Activated CD8-positive, alpha-beta T cell treated with anti-CD3 and anti-CD28 coated beads for 36 hours (primary cell): ENCODE measurements around the gene PLA2G15. TPM values are rescaled to one million over a fixed set of nuclear protein-coding genes. Genes with fewer than 3 reads are reported as not detected.
A peak's percentile ranks its signal among the peaks of the same experiment; 100 is the strongest.

Experiments used
- ATAC-seq: fragments of 200-7000 bp; cut with Tn5 transposase; one replicate; pipeline ENCODE4 v1.10.0; 2021; ENCODE audit warnings: mild to moderate bottlenecking, moderate library complexity
- CTCF ChIA-PET: fragments of 350-600 bp; sonication (Branson Sonifier 250); formaldehyde crosslinking; loops from one replicate; lab custom pipeline; 2021; ENCODE audit warnings: antibody characterized with exemption; lab: Charles Lee
- POLR2A ChIA-PET: fragments of 350-600 bp; sonication (Branson Sonifier 250); formaldehyde crosslinking; loops from one replicate; lab custom pipeline; 2021; ENCODE audit warnings: antibody characterized with exemption; lab: Charles Lee
- DNase-seq: peaks from one replicate; pipeline ENCODE4 v3.0.0-alpha.2; 2020
- H3K27ac Mint-ChIP-seq: one replicate; pipeline ENCODE4 v1.8.0; 2021; ENCODE audit warnings: mild to moderate bottlenecking, mixed read lengths
- H3K27me3 Mint-ChIP-seq: one replicate; pipeline ENCODE4 v1.8.0; 2021; ENCODE audit warnings: mixed read lengths
- H3K36me3 Mint-ChIP-seq: one replicate; pipeline ENCODE4 v1.8.0; 2021; ENCODE audit warnings: low read depth, mixed read lengths
- H3K4me1 Mint-ChIP-seq: one replicate; pipeline ENCODE4 v1.8.0; 2021; ENCODE audit warnings: low read depth, mixed read lengths
- H3K4me3 Mint-ChIP-seq: one replicate; pipeline ENCODE4 v1.8.0; 2021; ENCODE audit warnings: mild to moderate bottlenecking, moderate library complexity, mixed read lengths
- H3K9me3 Mint-ChIP-seq: one replicate; pipeline ENCODE4 v1.8.0; 2021; ENCODE audit warnings: mixed read lengths
- CTCF ChIP-seq: fragments of 200-600 bp; IDR thresholded peaks from one replicate; pipeline ENCODE4 v1.8.0; 2022; ENCODE audit warnings: antibody characterized with exemption, mild to moderate bottlenecking
- intact Hi-C: fragments of 100-400 bp; cut with micrococcal nuclease; formaldehyde crosslinking; loops from one replicate; pipeline ENCODE4 v1.10.0; 2022
- total RNA-seq, 2 experiments: library from RNA; stranded (reverse); gene quantifications; one replicate each; pipeline ENCODE4 v1.2.3, GENCODE V29; 2021

PLA2G15 gene
- total RNA-seq, 2 experiments from 2014 or later, result 6.7 to 6.8 TPM

- Mint-ChIP-seq H3K27me3 (no peaks in the 10 kb centered on the region), H3K4me1 (peaks cover 85% of the 10 kb centered on the region), H3K27ac (peak overlapping the region; percentile 95), H3K4me3 (peak overlapping the region; percentile 29), H3K36me3 (peaks cover 73% of the 10 kb centered on the region), H3K9me3 (no peaks in the 10 kb centered on the region)
- no peak for TF ChIP-seq CTCF
- no peak for ATAC-seq
- ChIA-PET CTCF (interaction anchor here (1.1 to 18.9 kb wide), 7 partner anchors 13 to 67 kb away, joined by 3 to 260 read pairs (median 6); partner anchors contain the start of genes PRMT7, SLC7A6 and SLC7A6OS), POLR2A (interaction anchor here (0.9 to 2.7 kb wide), 7 partner anchors 10 to 25 kb away, joined by 3 to 20 read pairs (median 8); partner anchors contain the start of genes PRMT7, SLC7A6 and SLC7A6OS)
- intact Hi-C loops, result no loop called here
- DNase-seq, result no peak
Observed at GRCh38 chr16:68289202-68289601, 44.0 kb downstream of the PLA2G15 start.

GRCh38 chr16:68289621-68290329 is 44.6 kb downstream of the PLA2G15 start:
- ChIA-PET POLR2A (interaction anchor here (0.9 to 2.7 kb wide), 9 partner anchors 9 to 25 kb away, joined by 3 to 20 read pairs (median 8); partner anchors contain the start of genes PRMT7, SLC7A6 and SLC7A6OS), CTCF (interaction anchor here (0.8 to 18.9 kb wide), 9 partner anchors 10 to 67 kb away, joined by 3 to 260 read pairs (median 5); partner anchors contain the start of genes PRMT7, SLC7A6 and SLC7A6OS)
- H3K27me3 Mint-ChIP-seq, result no peaks in the 10 kb centered on the region
- TF ChIP-seq CTCF, result no peak
- peaks cover 74% of the 10 kb centered on the region for H3K36me3 Mint-ChIP-seq
- DNase-seq, result peak; percentile 89
- H3K4me3 Mint-ChIP-seq, result peak overlapping the region; percentile 29
- no peaks in the 10 kb centered on the region for H3K9me3 Mint-ChIP-seq
- peak overlapping the region; percentile 95 for H3K27ac Mint-ChIP-seq
- peaks cover 82% of the 10 kb centered on the region for H3K4me1 Mint-ChIP-seq
- intact Hi-C loops, result no loop called here
- peak; percentile 89 for ATAC-seq

GRCh38 chr16:68290450-68290849 is 45.3 kb downstream of the PLA2G15 start:
- peak overlapping the region; percentile 95 for H3K27ac Mint-ChIP-seq
- H3K4me1 Mint-ChIP-seq, result peaks cover 75% of the 10 kb centered on the region
- ATAC-seq (no peak), DNase-seq (no peak)
- CTCF ChIA-PET, result interaction anchor here (0.8 to 18.9 kb wide), 8 partner anchors 10 to 66 kb away, joined by 3 to 260 read pairs (median 5); partner anchors contain the start of genes PRMT7, SLC7A6 and SLC7A6OS
- no peaks in the 10 kb centered on the region for H3K9me3 Mint-ChIP-seq
- H3K36me3 Mint-ChIP-seq, result peaks cover 74% of the 10 kb centered on the region
- intact Hi-C loops, result no loop called here
- peak overlapping the region; percentile 29 for H3K4me3 Mint-ChIP-seq
- TF ChIP-seq CTCF, result no peak
- H3K27me3 Mint-ChIP-seq, result no peaks in the 10 kb centered on the region
- POLR2A ChIA-PET, result interaction anchor here (0.9 to 2.7 kb wide), 8 partner anchors 9 to 28 kb away, joined by 3 to 20 read pairs (median 7); partner anchors contain the start of genes PRMT7, SLC7A6 and SLC7A6OS

- Mint-ChIP-seq H3K4me3 (no peak overlapping the region), H3K27me3 (no peaks in the 10 kb centered on the region), H3K4me1 (peaks cover 69% of the 10 kb centered on the region), H3K36me3 (peaks cover 76% of the 10 kb centered on the region), H3K9me3 (no peaks in the 10 kb centered on the region), H3K27ac (peak overlapping the region; percentile 95)
- CTCF ChIA-PET, result interaction anchor here (1.6 to 18.9 kb wide), 4 partner anchors 12 to 37 kb away, joined by 3 to 260 read pairs (median 20); partner anchors contain the start of genes PRMT7, SLC7A6 and SLC7A6OS
- DNase-seq (peak; percentile 43), ATAC-seq (peak; percentile 24)
- intact Hi-C loops, result no loop called here
- POLR2A ChIA-PET, result interaction anchor here (0.9 to 2.7 kb wide), 6 partner anchors 8 to 29 kb away, joined by 3 to 20 read pairs (median 10); partner anchors contain the start of genes PRMT7, SLC7A6 and SLC7A6OS
- TF ChIP-seq CTCF, result no peak
Observed at GRCh38 chr16:68291227-68291626, 46.1 kb downstream of the PLA2G15 start.
